SU-DHL-6 (cell line): ENCODE data around the gene HCAR1.

Source experiments
- EZH2phosphoT487 ChIP-seq: fragments of 200-600 bp; sonication (generic), shearing (Covaris generic); conservative IDR thresholded peaks from 2 replicates; pipeline ENCODE4 v1.6.1; 2018; ENCODE audit warnings: mild to moderate bottlenecking, antibody characterized with exemption, low read length, moderate library complexity, mixed read lengths
- TF ChIP-seq, protein P1 (sequence below): fragments of 200-600 bp; sonication (generic); IDR thresholded peaks from one replicate; pipeline ENCODE4 v1.5.1; 2017; ENCODE audit warnings: antibody characterized with exemption, mild to moderate bottlenecking, low read length, moderate library complexity; ENCODE audit not compliant: insufficient read depth, poor library complexity, severe bottlenecking

DNA sequence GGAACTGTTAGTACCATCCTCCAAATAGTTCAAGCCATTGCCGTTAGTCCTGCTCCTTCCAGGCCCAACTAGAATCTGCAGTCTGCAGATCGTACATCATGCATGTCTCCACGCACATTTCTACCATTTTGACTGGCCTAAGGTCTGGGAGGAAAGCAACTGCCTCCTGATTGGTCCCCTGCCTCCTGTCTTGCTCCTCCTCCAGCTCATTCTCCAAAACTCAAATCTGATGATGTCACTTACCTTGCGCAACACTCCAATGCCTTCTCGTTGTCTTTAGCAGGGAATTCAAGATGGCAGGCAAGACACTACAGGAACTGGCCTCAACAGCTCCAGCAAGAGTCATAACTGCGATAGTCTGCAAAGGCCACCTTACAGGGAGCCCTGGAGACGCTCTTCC lies 9.7 kb upstream of the HCAR1 start:
- TF ChIP-seq EZH2phosphoT487: no peak
- TF ChIP-seq, protein P1, sequence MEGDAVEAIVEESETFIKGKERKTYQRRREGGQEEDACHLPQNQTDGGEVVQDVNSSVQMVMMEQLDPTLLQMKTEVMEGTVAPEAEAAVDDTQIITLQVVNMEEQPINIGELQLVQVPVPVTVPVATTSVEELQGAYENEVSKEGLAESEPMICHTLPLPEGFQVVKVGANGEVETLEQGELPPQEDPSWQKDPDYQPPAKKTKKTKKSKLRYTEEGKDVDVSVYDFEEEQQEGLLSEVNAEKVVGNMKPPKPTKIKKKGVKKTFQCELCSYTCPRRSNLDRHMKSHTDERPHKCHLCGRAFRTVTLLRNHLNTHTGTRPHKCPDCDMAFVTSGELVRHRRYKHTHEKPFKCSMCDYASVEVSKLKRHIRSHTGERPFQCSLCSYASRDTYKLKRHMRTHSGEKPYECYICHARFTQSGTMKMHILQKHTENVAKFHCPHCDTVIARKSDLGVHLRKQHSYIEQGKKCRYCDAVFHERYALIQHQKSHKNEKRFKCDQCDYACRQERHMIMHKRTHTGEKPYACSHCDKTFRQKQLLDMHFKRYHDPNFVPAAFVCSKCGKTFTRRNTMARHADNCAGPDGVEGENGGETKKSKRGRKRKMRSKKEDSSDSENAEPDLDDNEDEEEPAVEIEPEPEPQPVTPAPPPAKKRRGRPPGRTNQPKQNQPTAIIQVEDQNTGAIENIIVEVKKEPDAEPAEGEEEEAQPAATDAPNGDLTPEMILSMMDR: no peak
